ENCODE data around the gene KRTAP5-9. TPM values are rescaled to one million over a fixed set of nuclear protein-coding genes. Genes with fewer than 3 reads are reported as not detected.

Gene KRTAP5-9
- total and polyA plus RNA-seq, 9 of the 15 experiments (the other 6 are each of a cell fraction or from before 2014, with no cell fraction given), result not detected

DNA sequence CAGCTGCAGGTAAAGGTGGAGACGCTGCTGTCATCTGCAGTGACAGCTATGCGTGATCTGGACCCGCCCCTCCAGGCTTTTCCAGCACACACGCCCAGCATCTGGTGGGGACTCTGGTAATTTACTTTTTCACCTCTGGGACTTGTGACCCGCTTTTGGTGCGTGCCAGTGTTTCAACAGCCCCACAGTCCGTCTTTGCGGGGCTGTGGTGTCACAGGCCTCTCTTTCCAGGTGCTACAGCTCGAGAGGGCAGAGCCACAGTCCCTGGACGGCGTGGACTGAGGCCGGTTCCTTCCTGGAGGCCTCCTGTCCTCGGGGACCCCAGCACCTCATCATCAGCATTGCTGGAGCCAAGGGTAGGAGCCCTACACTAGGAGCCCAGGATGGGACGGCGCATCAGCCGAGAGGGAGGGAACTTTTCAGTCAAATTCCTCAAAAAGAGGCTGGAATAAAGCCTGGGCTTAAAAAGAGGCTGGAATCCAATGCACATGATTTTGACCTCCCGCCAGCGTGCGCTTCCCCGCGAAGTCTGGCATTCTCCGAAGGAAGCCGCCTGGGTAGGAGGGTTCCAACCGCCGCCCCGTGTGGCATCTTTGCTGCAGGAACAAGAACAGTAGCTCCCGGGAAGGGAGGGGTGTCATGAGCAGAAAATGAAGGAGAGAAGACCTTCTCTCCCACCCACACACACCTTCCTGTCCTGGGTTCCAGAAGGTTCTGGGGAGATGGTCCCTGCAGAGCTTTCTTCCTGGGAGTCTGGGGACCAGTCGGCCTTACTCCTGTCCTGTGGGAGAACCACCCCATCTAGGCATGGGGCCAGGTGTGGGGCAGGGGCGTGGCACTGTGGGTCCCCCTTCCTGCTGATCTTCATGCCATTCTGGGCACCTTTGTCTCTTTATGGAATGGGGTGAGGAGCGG, 46.9 kb upstream of the KRTAP5-9 start:
- in situ Hi-C loops (cut with MboI), result no loop called here
- no peaks in the 10 kb centered on the region for H3K4me1 ChIP-seq (replicated peaks in 1 of 2; ENCODE audit: control insufficient read depth in 2 of 2, insufficient read depth in 2 of 2, low read length in 2 of 2)
- FAIRE-seq (no peak), DNase-seq (ENCODE audit: extremely low read depth in 1 of 4, low spot score in 3 of 4) (no peak), ATAC-seq (no peak)
- H4K20me1 ChIP-seq (replicated peaks; ENCODE audit: control insufficient read depth, insufficient read depth, low read length), result no peaks in the 10 kb centered on the region
- BruUV-seq (replicated peaks), result no TSS peak
- WGBS (ENCODE audit: insufficient coverage, low coverage, missing lambda C conversion rate), result 86% methylated on average over 23 of the region's 30 CpGs
- no peaks in the 10 kb centered on the region for H3K9me3 ChIP-seq (replicated peaks; ENCODE audit: control insufficient read depth, insufficient read depth, low read depth, low read length)
- H3K9me1 ChIP-seq (ENCODE audit: control insufficient read depth, insufficient read depth, low read length), result no peaks in the 10 kb centered on the region
- CTCF ChIA-PET (ENCODE audit: low intra/inter-chr PET ratio), result no interaction called here
- H3K4me2 ChIP-seq (ENCODE audit: insufficient read depth, low read length), result no peak overlapping the region
- intact Hi-C loops (cut with micrococcal nuclease), result no loop called here
- H3K36me3 ChIP-seq (ENCODE audit: control insufficient read depth, insufficient read depth, low read length), result peaks cover 31% of the 10 kb centered on the region; the same call in 2 of the 3 replicates
- TF ChIP-seq HMGN3 (IDR thresholded peaks at IDR 0.05; ENCODE audit: borderline replicate concordance, extremely low read depth, insufficient read length, low read depth, low read length) (no peak), PREB (CRISPR knock-in tag; IDR thresholded peaks at IDR 0.05) (no peak), SRSF1 (IDR thresholded peaks at IDR 0.05; ENCODE audit: low read depth, low read length) (no peak), ESRRB (CRISPR knock-in tag; IDR thresholded peaks at IDR 0.05; ENCODE audit: borderline replicate concordance) (no peak), PTRF (tag; IDR thresholded peaks at IDR 0.05) (no peak), RHOXF2B (CRISPR knock-in tag; conservative IDR thresholded peaks at IDR 0.05) (no peak), TEAD2 (tag; IDR thresholded peaks at IDR 0.05) (no peak), JUND (IDR thresholded peaks at IDR 0.05; ENCODE audit: borderline replicate concordance, low read depth, low read length) (no peak), JUND (tag; IDR thresholded peaks at IDR 0.05; ENCODE audit: borderline replicate concordance, low read depth, low read length) (no peak), ZNF830 (CRISPR knock-in tag; IDR thresholded peaks at IDR 0.05) (no peak)
- TF ChIP-seq, protein P1, sequence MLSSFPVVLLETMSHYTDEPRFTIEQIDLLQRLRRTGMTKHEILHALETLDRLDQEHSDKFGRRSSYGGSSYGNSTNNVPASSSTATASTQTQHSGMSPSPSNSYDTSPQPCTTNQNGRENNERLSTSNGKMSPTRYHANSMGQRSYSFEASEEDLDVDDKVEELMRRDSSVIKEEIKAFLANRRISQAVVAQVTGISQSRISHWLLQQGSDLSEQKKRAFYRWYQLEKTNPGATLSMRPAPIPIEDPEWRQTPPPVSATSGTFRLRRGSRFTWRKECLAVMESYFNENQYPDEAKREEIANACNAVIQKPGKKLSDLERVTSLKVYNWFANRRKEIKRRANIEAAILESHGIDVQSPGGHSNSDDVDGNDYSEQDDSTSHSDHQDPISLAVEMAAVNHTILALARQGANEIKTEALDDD (IDR thresholded peaks at IDR 0.05), result no peak
- POLR2A ChIA-PET, result interaction anchor here (0.7 kb wide), 1 partner anchor 18 kb away, joined by 3 read pairs; no protein-coding TSS in a partner anchor
- H2AFZ ChIP-seq (ENCODE audit: low read depth, low read length), result no peak overlapping the region
- no peaks in the 10 kb centered on the region for H3K27me3 ChIP-seq (ENCODE audit: control insufficient read depth in 2 of 2, insufficient read depth in 2 of 2, low read length in 2 of 2)
- H3K4me3 ChIP-seq, result no peak overlapping the region
- no peaks in the 10 kb centered on the region for H3K79me2 ChIP-seq (ENCODE audit: control insufficient read depth, insufficient read depth, low read length)
- no peak overlapping the region for H3K27ac ChIP-seq (ENCODE audit: extremely low read depth, low read depth, low read length)
- H3K9ac ChIP-seq (ENCODE audit: insufficient read depth in 1 of 2, low read depth in 2 of 2, low read length in 2 of 2), result no peak overlapping the region
